NCI-H748 treated with DMSO at 0.1 percent for 48 hours (cell line): Measurements from ENCODE around the gene SMIM33.
"Not testable (repeated sequence)": the region's sequence is repeated elsewhere in the genome, so short reads cannot be mapped to it uniquely, and the experiment has no call there.

Experiments used
- DNase-seq: peaks from one replicate; lab custom pipeline; 2025; lab: John Stamatoyannopoulos, UW

The SMIM33 gene

GRCh38 chr5:139457241-139457640 is 13.6 kb upstream of the SMIM33 start:
- no peak for DNase-seq

- DNase-seq = no peak
Observed at GRCh38 chr5:139457653-139458306, 13.0 kb upstream of the SMIM33 start.

- DNase-seq = no peak
Observed at GRCh38 chr5:139458580-139459407, 12.0 kb upstream of the SMIM33 start.

GRCh38 chr5:139459451-139459934 is 11.3 kb upstream of the SMIM33 start:
- DNase-seq = no peak

GRCh38 chr5:139460455-139460854 is 10.3 kb upstream of the SMIM33 start:
- DNase-seq = no peak

- no peak for DNase-seq
Observed at GRCh38 chr5:139461176-139461575, 9.6 kb upstream of the SMIM33 start.

GRCh38 chr5:139461698-139462097 is 9.1 kb upstream of the SMIM33 start:
- DNase-seq = no peak

GRCh38 chr5:139462586-139463276 is 8.1 kb upstream of the SMIM33 start, which contains the start of gene ECSCR:
ECSCR (minus strand) TSS chr5:139462743; CDS start chr5:139462670, 73 bp downstream.
- DNase-seq = no peak

- no peak for DNase-seq
Observed at GRCh38 chr5:139468421-139468931, 2.3 kb upstream of the SMIM33 start.

GRCh38 chr5:139472386-139473030 is 1.7 kb downstream of the SMIM33 start:
- DNase-seq = no peak

- no peak for DNase-seq
Observed at GRCh38 chr5:139473105-139473504, 2.3 kb downstream of the SMIM33 start.

GRCh38 chr5:139473565-139473964 is 2.8 kb downstream of the SMIM33 start:
- DNase-seq = no peak

- DNase-seq = no peak
Observed at GRCh38 chr5:139474890-139475791, 4.3 kb downstream of the SMIM33 start.

- DNase-seq = no peak
Observed at GRCh38 chr5:139475865-139476617, 5.2 kb downstream of the SMIM33 start.

GRCh38 chr5:139478657-139479423 is 8.0 kb downstream of the SMIM33 start:
- not testable (repeated sequence) for DNase-seq

- DNase-seq = not testable (repeated sequence)
Observed at GRCh38 chr5:139479729-139480128, 8.9 kb downstream of the SMIM33 start.

GRCh38 chr5:139481122-139481533 is 10.3 kb downstream of the SMIM33 start:
- DNase-seq = no peak

- DNase-seq = no peak
Observed at GRCh38 chr5:139481580-139482049, 10.8 kb downstream of the SMIM33 start.
